ENCODE data around the gene SMIM24.

Gene SMIM24

DNA sequence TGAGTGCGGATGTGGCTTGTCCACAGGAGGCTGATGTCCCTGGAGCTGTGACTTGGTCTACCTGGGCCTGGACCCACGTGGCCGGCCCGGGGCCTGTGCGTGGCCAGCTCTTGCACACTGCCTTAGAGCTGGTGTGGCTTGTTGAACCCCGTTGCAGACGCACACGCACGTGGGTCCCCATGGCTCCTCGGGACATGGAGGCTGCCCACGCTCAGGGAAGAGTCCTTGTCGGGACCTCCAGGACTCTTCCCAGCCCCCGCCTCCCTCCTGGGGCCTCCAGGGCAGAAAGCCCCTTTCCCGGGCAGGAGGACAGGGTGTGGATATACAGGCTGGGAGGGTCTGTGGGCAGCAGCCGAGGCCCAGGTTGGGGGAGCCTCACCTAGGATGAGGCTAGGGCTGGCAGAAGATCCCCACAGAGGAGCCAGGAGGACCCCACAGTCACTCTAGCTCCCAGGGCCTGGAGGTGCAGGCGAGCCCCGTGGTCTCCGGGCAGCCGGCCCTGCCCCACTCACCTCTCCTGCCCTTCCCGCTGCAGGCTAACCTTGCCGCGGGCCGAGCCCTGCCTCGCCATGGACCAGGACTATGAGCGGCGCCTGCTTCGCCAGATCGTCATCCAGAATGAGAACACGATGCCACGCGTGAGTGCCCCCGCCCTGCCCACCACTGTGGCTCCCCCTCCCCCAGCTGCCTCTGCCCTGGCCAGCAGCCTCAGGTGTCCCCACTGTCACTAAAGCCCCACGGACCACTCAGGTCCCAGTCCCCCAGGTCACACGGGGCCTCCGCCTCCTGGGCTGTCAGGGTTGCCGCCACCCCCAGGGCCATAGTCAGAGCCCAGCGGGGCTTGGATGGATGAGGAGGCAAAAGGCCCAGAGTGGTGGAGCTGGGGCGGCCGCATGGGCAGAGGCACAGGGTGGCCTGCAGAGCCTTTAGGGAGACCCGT is 42.4 kb upstream of the SMIM24 start:
- Histone ChIP-seq H3K4me1 (ENCODE audit: control insufficient read depth, insufficient read depth, low read length) (peaks cover 33% of the 10 kb centered on the region), H3K9me3 (ENCODE audit: control insufficient read depth, insufficient read depth, low read depth, low read length) (no peaks in the 10 kb centered on the region), H3K36me3 (ENCODE audit: control insufficient read depth, insufficient read depth, low read length) (peaks cover 45% of the 10 kb centered on the region), H3K4me3 (ENCODE audit: low read depth, low read length) (no peak overlapping the region), H3K9ac (ENCODE audit: low read length) (no peak overlapping the region), H3K27me3 (ENCODE audit: control insufficient read depth, insufficient read depth, low read length) (no peaks in the 10 kb centered on the region), H3K27ac (ENCODE audit: low read depth, low read length) (no peak overlapping the region)

DNA sequence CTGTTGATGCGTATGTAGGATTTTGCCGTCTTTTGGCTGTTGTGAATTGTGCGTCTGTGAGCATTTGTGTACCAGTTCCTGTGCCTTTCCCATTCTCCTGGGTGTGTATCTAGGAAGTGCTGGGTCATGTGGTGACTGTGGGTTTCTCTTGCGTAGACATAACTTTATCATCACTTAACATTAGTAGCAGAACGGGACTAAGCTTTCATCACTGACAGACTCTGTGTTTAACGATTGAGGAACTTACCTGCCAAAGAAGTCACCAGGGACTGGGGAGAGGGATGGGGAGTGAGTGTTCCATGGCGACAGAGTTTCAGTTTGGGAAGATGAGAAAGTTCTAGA is 40.8 kb upstream of the SMIM24 start:
- no peaks in the 10 kb centered on the region for H3K27me3 ChIP-seq (ENCODE audit: control insufficient read depth, insufficient read depth, low read length)
- H3K4me3 ChIP-seq (ENCODE audit: low read depth, low read length) = no peak overlapping the region
- H3K36me3 ChIP-seq (ENCODE audit: control insufficient read depth, insufficient read depth, low read length) = peaks cover 33% of the 10 kb centered on the region
- H3K9ac ChIP-seq (ENCODE audit: low read length) = peak overlapping the region; percentile 54
- no peaks in the 10 kb centered on the region for H3K9me3 ChIP-seq (ENCODE audit: control insufficient read depth, insufficient read depth, low read depth, low read length)
- no peak overlapping the region; the same call in 1 of the 2 replicates for H3K27ac ChIP-seq (ENCODE audit: low read depth, low read length)
- peaks cover 36% of the 10 kb centered on the region for H3K4me1 ChIP-seq (ENCODE audit: control insufficient read depth, insufficient read depth, low read length)

DNA sequence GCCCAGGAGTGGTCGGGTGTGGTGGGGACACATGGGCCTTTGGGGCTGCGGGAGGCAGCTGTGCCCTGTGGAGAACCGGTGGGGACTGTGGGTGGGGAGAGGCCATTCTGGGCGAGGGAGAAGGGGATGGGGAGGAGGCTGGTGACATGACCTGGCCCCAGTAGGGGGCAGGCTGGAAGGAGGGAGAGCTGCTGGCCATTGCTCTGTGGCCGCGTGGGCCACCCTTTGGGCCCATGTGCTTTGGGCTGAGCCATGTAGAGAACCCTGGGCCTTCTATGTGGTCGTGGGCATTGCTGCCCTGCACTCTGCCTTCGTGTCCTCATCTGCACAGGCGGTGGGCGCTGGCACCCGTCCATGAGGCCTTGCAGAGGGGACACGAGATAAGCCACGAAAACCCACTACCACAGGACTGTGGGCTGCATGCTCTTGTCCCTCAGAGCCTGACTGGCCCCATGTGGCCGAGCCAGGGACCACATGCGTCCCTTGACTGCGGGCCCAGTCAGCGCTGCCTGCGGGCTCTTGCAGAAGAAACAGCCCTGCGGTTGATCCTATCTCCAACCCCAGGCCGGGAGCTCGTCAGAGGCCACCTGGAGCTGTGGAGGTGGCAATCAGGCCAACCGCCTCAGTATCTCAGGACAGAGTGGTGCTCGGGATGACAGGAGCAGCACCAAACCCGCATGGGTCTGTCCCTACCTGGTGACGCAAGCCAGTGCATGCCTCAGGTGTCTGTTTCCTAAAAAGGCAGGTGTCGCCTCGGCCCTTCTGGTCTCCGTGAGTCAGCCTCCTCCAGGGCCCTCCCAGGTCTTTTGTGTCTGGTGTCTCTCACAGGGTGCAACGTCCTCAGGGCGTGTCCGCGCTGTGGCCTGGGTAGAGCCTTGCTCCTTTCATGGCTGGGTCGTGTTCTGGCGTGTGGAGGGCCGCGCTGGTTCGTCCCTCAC is 40.1 kb upstream of the SMIM24 start:
- Histone ChIP-seq H3K4me1 (ENCODE audit: control insufficient read depth, insufficient read depth, low read length) (peaks cover 41% of the 10 kb centered on the region), H3K27ac (ENCODE audit: low read depth, low read length) (peak overlapping the region; percentile 43), H3K4me3 (ENCODE audit: low read depth, low read length) (no peak overlapping the region), H3K9ac (ENCODE audit: low read length) (peak overlapping the region; percentile 54), H3K27me3 (ENCODE audit: control insufficient read depth, insufficient read depth, low read length) (no peaks in the 10 kb centered on the region), H3K9me3 (ENCODE audit: control insufficient read depth, insufficient read depth, low read depth, low read length) (no peaks in the 10 kb centered on the region), H3K36me3 (ENCODE audit: control insufficient read depth, insufficient read depth, low read length) (peaks cover 29% of the 10 kb centered on the region)

DNA sequence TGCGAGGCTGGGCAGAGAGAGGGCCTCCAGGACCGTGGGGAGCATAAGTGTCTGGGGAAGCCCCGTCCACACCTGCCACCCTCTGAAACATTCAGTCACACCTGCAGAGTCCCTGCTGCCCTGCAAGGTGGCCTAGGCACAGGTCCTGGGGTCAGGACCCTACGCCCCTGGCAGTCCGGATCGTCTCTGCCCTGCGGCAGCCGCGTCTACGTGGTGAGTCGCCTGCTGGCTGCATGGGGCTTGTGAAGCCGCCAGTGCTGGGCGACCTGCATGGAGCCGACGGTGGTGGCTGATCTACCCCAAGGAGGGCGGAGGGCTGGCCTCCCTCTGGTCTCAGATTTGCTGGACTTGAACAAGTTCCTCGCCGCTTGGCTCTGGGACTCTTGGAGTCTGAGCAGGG is 38.8 kb upstream of the SMIM24 start:
- Histone ChIP-seq H3K27me3 (ENCODE audit: control insufficient read depth, insufficient read depth, low read length) (no peaks in the 10 kb centered on the region), H3K4me1 (ENCODE audit: control insufficient read depth, insufficient read depth, low read length) (peaks cover 48% of the 10 kb centered on the region), H3K4me3 (ENCODE audit: low read depth, low read length) (no peak overlapping the region), H3K9me3 (ENCODE audit: control insufficient read depth, insufficient read depth, low read depth, low read length) (no peaks in the 10 kb centered on the region), H3K9ac (ENCODE audit: low read length) (peak overlapping the region; percentile 65), H3K27ac (ENCODE audit: low read depth, low read length) (peak overlapping the region; percentile 43; the same call in 1 of the 2 replicates), H3K36me3 (ENCODE audit: control insufficient read depth, insufficient read depth, low read length) (peaks cover 18% of the 10 kb centered on the region)

DNA sequence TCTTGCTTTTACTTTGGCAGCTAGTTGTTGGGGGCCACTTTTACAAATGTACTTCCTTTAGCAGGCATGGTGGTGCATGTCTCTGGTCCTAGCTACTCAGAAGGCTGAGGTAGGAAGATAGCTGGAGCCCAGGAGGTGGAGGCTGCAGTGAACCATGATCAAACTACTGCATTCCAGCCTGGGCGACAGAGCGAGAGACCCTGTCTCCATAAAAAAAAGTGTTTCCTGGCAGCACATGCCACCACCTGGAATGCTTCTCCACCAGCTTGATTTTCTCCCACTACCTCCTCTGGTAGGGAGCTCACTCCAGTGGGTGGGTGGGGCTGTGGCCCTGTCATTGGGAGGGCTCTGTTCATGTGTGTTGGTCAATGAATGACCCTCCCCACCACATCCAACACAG is 38.3 kb upstream of the SMIM24 start:
- Histone ChIP-seq H3K4me3 (ENCODE audit: low read depth, low read length) (peak overlapping the region; percentile 37), H3K36me3 (ENCODE audit: control insufficient read depth, insufficient read depth, low read length) (peaks cover 14% of the 10 kb centered on the region), H3K27me3 (ENCODE audit: control insufficient read depth, insufficient read depth, low read length) (no peaks in the 10 kb centered on the region), H3K9ac (ENCODE audit: low read length) (peak overlapping the region; percentile 65), H3K4me1 (ENCODE audit: control insufficient read depth, insufficient read depth, low read length) (peaks cover 48% of the 10 kb centered on the region), H3K9me3 (ENCODE audit: control insufficient read depth, insufficient read depth, low read depth, low read length) (no peaks in the 10 kb centered on the region), H3K27ac (ENCODE audit: low read depth, low read length) (peak overlapping the region; percentile 76)

DNA sequence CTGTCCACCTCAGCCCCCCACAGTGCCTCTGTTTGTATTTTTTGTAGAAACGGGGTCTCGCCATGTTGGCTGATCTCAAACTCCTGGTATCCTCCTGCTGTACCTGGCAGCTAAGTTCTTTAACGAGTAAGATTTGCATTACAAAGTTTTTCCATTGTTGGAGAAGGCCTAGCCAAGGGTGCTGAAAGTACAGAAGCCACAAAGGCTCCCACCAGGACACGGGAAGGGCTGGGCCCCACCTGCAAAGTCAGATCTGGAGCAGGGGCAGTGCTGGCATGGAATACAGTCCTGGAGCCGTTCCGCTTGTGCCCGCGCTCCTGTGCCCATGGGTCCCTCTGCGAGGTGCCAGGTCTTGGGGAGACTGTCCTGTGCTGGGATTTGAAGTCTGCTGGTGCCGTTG is 37.9 kb upstream of the SMIM24 start:
- H3K36me3 ChIP-seq (ENCODE audit: control insufficient read depth, insufficient read depth, low read length) = peaks cover 10% of the 10 kb centered on the region
- no peaks in the 10 kb centered on the region for H3K27me3 ChIP-seq (ENCODE audit: control insufficient read depth, insufficient read depth, low read length)
- H3K9me3 ChIP-seq (ENCODE audit: control insufficient read depth, insufficient read depth, low read depth, low read length) = no peaks in the 10 kb centered on the region
- H3K4me3 ChIP-seq (ENCODE audit: low read depth, low read length) = peak overlapping the region; percentile 37
- H3K27ac ChIP-seq (ENCODE audit: low read depth, low read length) = peak overlapping the region; percentile 76
- H3K9ac ChIP-seq (ENCODE audit: low read length) = peak overlapping the region; percentile 65
- H3K4me1 ChIP-seq (ENCODE audit: control insufficient read depth, insufficient read depth, low read length) = peaks cover 52% of the 10 kb centered on the region

DNA sequence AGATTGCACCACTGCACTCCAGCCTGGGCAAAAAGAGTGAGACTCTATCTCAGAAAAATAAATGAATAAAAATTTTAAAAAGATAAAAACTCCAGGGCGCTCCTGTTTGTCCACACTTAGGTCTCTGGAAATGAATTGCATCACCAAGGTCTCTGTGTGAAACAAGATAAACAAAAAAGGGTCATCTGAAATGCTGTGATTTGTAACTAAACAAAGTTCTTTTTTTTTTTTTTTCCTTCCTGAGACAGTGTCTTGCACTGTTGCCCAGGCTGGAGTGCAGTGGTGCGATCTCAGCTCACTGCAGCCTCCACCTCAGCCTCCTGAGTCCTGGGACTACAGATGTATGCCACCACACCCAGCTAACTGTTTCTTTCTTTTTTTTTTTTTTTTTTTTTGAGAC is 37.3 kb upstream of the SMIM24 start:
- no peak overlapping the region for H3K4me3 ChIP-seq (ENCODE audit: low read depth, low read length)
- peaks cover 8% of the 10 kb centered on the region for H3K36me3 ChIP-seq (ENCODE audit: control insufficient read depth, insufficient read depth, low read length)
- H3K9ac ChIP-seq (ENCODE audit: low read length) = peak overlapping the region; percentile 29
- no peaks in the 10 kb centered on the region for H3K9me3 ChIP-seq (ENCODE audit: control insufficient read depth, insufficient read depth, low read depth, low read length)
- H3K27ac ChIP-seq (ENCODE audit: low read depth, low read length) = 0 out of 2 replicates have a peak overlapping the region, but pooled peaks have one; percentile 31
- H3K27me3 ChIP-seq (ENCODE audit: control insufficient read depth, insufficient read depth, low read length) = no peaks in the 10 kb centered on the region
- H3K4me1 ChIP-seq (ENCODE audit: control insufficient read depth, insufficient read depth, low read length) = peaks cover 53% of the 10 kb centered on the region

DNA sequence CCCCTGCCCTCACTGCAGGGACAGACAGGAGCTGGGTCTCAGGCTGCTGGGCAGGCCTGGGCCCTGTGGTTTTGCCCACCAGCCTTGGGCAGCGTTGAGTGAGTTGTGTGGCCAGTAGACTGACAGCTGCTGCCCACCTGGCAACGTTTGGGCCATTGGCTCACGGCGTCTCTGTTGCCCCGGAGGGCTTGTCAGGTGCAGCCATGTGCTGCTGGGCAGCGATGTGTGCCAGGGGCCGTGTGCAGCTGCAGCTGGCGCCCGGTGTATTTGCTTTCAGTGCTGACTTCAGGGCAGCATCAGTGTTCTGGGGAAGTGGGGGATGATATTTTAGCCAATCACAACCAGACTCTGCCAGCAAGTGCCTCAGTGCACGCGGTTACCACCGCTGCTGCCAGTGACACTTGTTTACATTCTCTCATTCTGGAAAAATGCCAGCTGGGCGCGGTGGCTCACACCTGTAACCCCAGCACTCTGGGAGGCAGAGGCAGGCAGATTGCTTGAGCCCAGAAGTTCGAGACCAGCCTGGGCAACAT is 36.4 kb upstream of the SMIM24 start:
- no peaks in the 10 kb centered on the region for H3K9me3 ChIP-seq (ENCODE audit: control insufficient read depth, insufficient read depth, low read depth, low read length)
- no peaks in the 10 kb centered on the region for H3K27me3 ChIP-seq (ENCODE audit: control insufficient read depth, insufficient read depth, low read length)
- H3K36me3 ChIP-seq (ENCODE audit: control insufficient read depth, insufficient read depth, low read length) = peaks cover 4% of the 10 kb centered on the region
- H3K4me1 ChIP-seq (ENCODE audit: control insufficient read depth, insufficient read depth, low read length) = peaks cover 53% of the 10 kb centered on the region
- H3K27ac ChIP-seq (ENCODE audit: low read depth, low read length) = no peak overlapping the region
- no peak overlapping the region for H3K9ac ChIP-seq (ENCODE audit: low read length)
- H3K4me3 ChIP-seq (ENCODE audit: low read depth, low read length) = no peak overlapping the region

DNA sequence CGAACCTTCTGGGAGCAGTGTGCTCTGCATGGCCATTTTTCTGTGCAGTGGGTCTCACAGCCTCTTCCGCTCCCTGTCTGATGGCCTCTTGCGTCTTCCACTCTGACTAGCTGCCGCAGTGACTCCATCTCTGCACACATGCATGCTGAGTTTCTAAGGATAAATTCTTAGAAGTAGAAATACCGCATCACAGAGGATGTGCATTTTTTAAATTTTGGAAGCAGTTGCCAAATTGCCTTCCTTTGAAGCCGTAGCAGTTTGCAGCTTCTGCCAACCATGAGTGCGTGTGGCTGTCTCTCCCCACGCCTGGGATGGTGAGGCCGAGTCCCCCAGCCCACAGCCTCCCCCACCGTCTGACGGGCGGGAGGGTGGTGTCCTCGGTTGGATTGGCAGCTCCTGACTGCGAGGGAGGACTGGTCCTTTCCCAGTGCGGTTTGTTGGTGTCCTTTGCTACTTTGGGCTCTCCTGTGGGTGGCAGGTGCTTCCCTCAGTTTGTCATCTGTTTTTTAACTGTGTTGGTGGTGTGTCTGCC is 35.6 kb upstream of the SMIM24 start:
- peaks cover 50% of the 10 kb centered on the region for H3K4me1 ChIP-seq (ENCODE audit: control insufficient read depth, insufficient read depth, low read length)
- peaks cover 6% of the 10 kb centered on the region for H3K36me3 ChIP-seq (ENCODE audit: control insufficient read depth, insufficient read depth, low read length)
- no peaks in the 10 kb centered on the region for H3K9me3 ChIP-seq (ENCODE audit: control insufficient read depth, insufficient read depth, low read depth, low read length)
- H3K4me3 ChIP-seq (ENCODE audit: low read depth, low read length) = no peak overlapping the region
- no peaks in the 10 kb centered on the region for H3K27me3 ChIP-seq (ENCODE audit: control insufficient read depth, insufficient read depth, low read length)
- H3K9ac ChIP-seq (ENCODE audit: low read length) = no peak overlapping the region
- H3K27ac ChIP-seq (ENCODE audit: low read depth, low read length) = no peak overlapping the region

DNA sequence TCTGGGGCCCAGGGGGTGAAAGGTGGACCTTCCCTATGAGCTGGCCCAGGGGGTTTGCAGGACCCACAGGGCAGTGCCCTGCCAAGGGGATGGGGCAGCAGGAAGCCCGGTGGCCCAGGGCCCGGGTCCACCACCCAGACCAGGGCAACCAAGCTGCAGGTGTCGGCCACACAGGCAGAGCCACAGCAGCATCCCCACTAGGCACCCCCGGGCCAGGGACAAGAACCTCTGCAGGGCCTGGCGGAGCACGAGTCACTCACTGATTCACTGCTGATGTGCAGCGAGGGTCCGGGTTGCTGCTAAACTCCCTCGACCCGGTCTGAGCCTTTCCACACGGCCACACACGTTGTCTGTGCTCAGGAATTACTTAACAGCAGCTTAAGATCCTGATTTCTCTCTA is 34.6 kb upstream of the SMIM24 start:
- peaks cover 11% of the 10 kb centered on the region for H3K36me3 ChIP-seq (ENCODE audit: control insufficient read depth, insufficient read depth, low read length)
- H3K9ac ChIP-seq (ENCODE audit: low read length) = no peak overlapping the region
- H3K27me3 ChIP-seq (ENCODE audit: control insufficient read depth, insufficient read depth, low read length) = no peaks in the 10 kb centered on the region
- H3K4me3 ChIP-seq (ENCODE audit: low read depth, low read length) = no peak overlapping the region
- H3K4me1 ChIP-seq (ENCODE audit: control insufficient read depth, insufficient read depth, low read length) = peaks cover 41% of the 10 kb centered on the region
- H3K27ac ChIP-seq (ENCODE audit: low read depth, low read length) = 0 out of 2 replicates have a peak overlapping the region, but pooled peaks have one; percentile 1
- no peaks in the 10 kb centered on the region for H3K9me3 ChIP-seq (ENCODE audit: control insufficient read depth, insufficient read depth, low read depth, low read length)
